B cell (primary cell): ENCODE results near the gene GSTA2.

ENCODE experiments used
- EZH2 ChIP-seq: IDR thresholded peaks from 2 replicates; pipeline ENCODE4 v1.6.1; 2012; ENCODE audit warnings: borderline replicate concordance, low read depth, mild to moderate bottlenecking, moderate library complexity, low read length; ENCODE audit not compliant: insufficient read depth, poor library complexity, severe bottlenecking
- TF ChIP-seq, protein P1 (sequence below): fragments of 200-600 bp; IDR thresholded peaks from one replicate; pipeline ENCODE4 v1.8.0; 2022; ENCODE audit warnings: antibody characterized with exemption, mild to moderate bottlenecking

- TF ChIP-seq, protein P1, sequence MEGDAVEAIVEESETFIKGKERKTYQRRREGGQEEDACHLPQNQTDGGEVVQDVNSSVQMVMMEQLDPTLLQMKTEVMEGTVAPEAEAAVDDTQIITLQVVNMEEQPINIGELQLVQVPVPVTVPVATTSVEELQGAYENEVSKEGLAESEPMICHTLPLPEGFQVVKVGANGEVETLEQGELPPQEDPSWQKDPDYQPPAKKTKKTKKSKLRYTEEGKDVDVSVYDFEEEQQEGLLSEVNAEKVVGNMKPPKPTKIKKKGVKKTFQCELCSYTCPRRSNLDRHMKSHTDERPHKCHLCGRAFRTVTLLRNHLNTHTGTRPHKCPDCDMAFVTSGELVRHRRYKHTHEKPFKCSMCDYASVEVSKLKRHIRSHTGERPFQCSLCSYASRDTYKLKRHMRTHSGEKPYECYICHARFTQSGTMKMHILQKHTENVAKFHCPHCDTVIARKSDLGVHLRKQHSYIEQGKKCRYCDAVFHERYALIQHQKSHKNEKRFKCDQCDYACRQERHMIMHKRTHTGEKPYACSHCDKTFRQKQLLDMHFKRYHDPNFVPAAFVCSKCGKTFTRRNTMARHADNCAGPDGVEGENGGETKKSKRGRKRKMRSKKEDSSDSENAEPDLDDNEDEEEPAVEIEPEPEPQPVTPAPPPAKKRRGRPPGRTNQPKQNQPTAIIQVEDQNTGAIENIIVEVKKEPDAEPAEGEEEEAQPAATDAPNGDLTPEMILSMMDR, result no peak
- TF ChIP-seq EZH2, result no peak
Observed at GRCh38 chr6:52735071-52735470, 28.2 kb downstream of the GSTA2 start.
